GM12878 (cell line): ENCODE measurements around the gene STXBP3. TPM values are rescaled to one million over a fixed set of nuclear protein-coding genes. Genes with fewer than 3 reads are reported as not detected.

Source experiments
- ATAC-seq: fragments of 200-7000 bp; cut with Tn5 transposase; 3 replicates; pipeline ENCODE4 v1.9.1; 2020; ENCODE audit warnings: mild to moderate bottlenecking, moderate library complexity
- BruUV-seq: library from RNA; stranded (reverse); fragments of 400-500 nt; replicated peaks from 2 replicates; lab custom pipeline; 2021; lab: Mats Ljungman, UMichigan
- CTCF ChIA-PET: fragments of 300-600 bp; sonication (Branson Sonifier 250); formaldehyde crosslinking; extraction: SDS; loops from one replicate; lab custom pipeline; 2021; ENCODE audit warnings: inconsistent platforms; lab: Yijun Ruan, JAX
- POLR2A ChIA-PET: fragments of 350-600 bp; formaldehyde crosslinking; extraction: SDS; loops from one replicate; lab custom pipeline; 2021; ENCODE audit warnings: inconsistent platforms; lab: Charles Lee
- RAD21 ChIA-PET: fragments of 300-600 bp; sonication (Branson Sonifier 250); formaldehyde crosslinking; loops from one replicate; lab custom pipeline; 2023; ENCODE audit warnings: antibody characterized with exemption; ENCODE audit not compliant: unreplicated experiment; lab: Charles Lee
- SMC1A ChIA-PET: fragments of 300-600 bp; sonication (Branson Sonifier 250); formaldehyde crosslinking; loops from one replicate; lab custom pipeline; 2023; ENCODE audit not compliant: unreplicated experiment, uncharacterized antibody; lab: Charles Lee
- DNase-seq: peaks from one replicate; pipeline ENCODE4 v3.0.0-alpha.2; 2011; ENCODE audit warnings: low read depth, low spot score
- FAIRE-seq: peaks from 3 replicates; lab custom pipeline; 2011; peaks lifted over from hg19 to GRCh38; lab: Jason Lieb, UNC
- H2AFZ ChIP-seq: 2 replicates; pipeline ENCODE4 v1.6.0; 2011; ENCODE audit warnings: low read depth, low read length, control low read depth; ENCODE audit not compliant: control insufficient read depth
- H3K27ac ChIP-seq: 2 replicates; pipeline ENCODE4 v1.5.1; 2011; ENCODE audit warnings: control low read depth; ENCODE audit not compliant: control insufficient read depth, insufficient read depth
- H3K27me3 ChIP-seq, 2 experiments: replicated peaks in 1 of 2; 2 replicates each; pipeline versions ENCODE4 v1.6.0 to v1.6.1; 2011; ENCODE audit warnings: low read length in 1 of 2; ENCODE audit not compliant: control insufficient read depth in 2 of 2, insufficient read depth in 2 of 2
- H3K36me3 ChIP-seq, 2 experiments: 2 replicates each; pipeline ENCODE4 v1.5.1; 2011; ENCODE audit warnings: low read length in 1 of 2; ENCODE audit not compliant: control insufficient read depth in 2 of 2, insufficient read depth in 2 of 2
- H3K4me1 ChIP-seq: 2 replicates; pipeline ENCODE4 v1.6.1; 2011; ENCODE audit warnings: mild to moderate bottlenecking, low read length, moderate library complexity, mixed read lengths; ENCODE audit not compliant: control insufficient read depth, insufficient read depth
- H3K4me2 ChIP-seq: 2 replicates; pipeline ENCODE4 v1.6.0; 2011; ENCODE audit warnings: control low read depth; ENCODE audit not compliant: control insufficient read depth, insufficient read depth
- H3K4me3 ChIP-seq: fragments of 200-600 bp; sonication (generic); 2 replicates; pipeline ENCODE4 v1.5.1; 2016
- H3K79me2 ChIP-seq: 2 replicates; pipeline ENCODE4 v1.6.0; 2011; ENCODE audit warnings: low read length; ENCODE audit not compliant: control insufficient read depth, insufficient read depth
- H3K9ac ChIP-seq: 2 replicates; pipeline ENCODE4 v1.8.0; 2011; ENCODE audit warnings: low read length, control low read depth, mixed read lengths; ENCODE audit not compliant: control insufficient read depth, insufficient read depth
- H3K9me3 ChIP-seq: replicated peaks from 3 replicates; pipeline ENCODE4 v1.5.1; 2011; ENCODE audit warnings: mild to moderate bottlenecking, low read length; ENCODE audit not compliant: control insufficient read depth, insufficient read depth
- H4K20me1 ChIP-seq: 2 replicates; pipeline ENCODE4 v1.6.0; 2011; ENCODE audit not compliant: control insufficient read depth, insufficient read depth
- ASH2L ChIP-seq: fragments of 300-600, 200-600 bp; sonication (generic); IDR thresholded peaks from 2 replicates; pipeline ENCODE4 v1.6.1; 2017; ENCODE audit warnings: low read depth, mild to moderate bottlenecking, borderline replicate concordance
- FOS ChIP-seq: IDR thresholded peaks from 3 replicates; pipeline ENCODE4 v1.6.1; 2011; ENCODE audit warnings: borderline replicate concordance; ENCODE audit not compliant: insufficient read length; ENCODE audit errors: extremely low read depth
- IRF3 ChIP-seq: fragments of 450-650 bp; IDR thresholded peaks from 2 replicates; pipeline ENCODE4 v1.6.1; 2014; ENCODE audit warnings: mild to moderate bottlenecking
- NR2F1 ChIP-seq: fragments of 450-650 bp; conservative IDR thresholded peaks from 2 replicates; pipeline ENCODE4 v1.6.1; 2017; ENCODE audit warnings: mild to moderate bottlenecking
- WGBS: methylation state at CpG from one replicate; pipeline ENCODE4 v1.1.6; 2016; ENCODE audit warnings: low lambda C conversion rate; ENCODE audit not compliant: insufficient replicate concordance, insufficient coverage; ENCODE audit errors: missing lambda C conversion rate; 5-methylcytosine and 5-hydroxymethylcytosine counted together
- in situ Hi-C: fragments of 300-500 bp; cut with MboI; formaldehyde crosslinking; loops from 9 replicates; pipeline ENCODE4 v1.14.3; 2018; ENCODE audit warnings: mixed read lengths
- intact Hi-C: fragments of 100-400 bp; cut with micrococcal nuclease; formaldehyde crosslinking; loops from one replicate; pipeline ENCODE4 v1.14.2; 2022; ENCODE audit not compliant: unreplicated experiment
- polyA plus RNA-seq, 11 experiments: library from polyadenylated mRNA; depleted of rRNA in 4 of 11; unstranded in 6 of 11; stranded (reverse) in 5 of 11; fragments of >200 nt; fragmentation: Nextera tagmentation in 4 of 11; fragmentation: Illumina TruSeq in 1 of 11; extraction: Ambion mirVana in 4 of 11; extraction: Trizol in 1 of 11; gene quantifications; 1 replicate in 1 of 11; 2 replicates in 10 of 11; pipeline versions ENCODE4 v1.2.1 to v1.2.3, GENCODE V29; 2011 to 2016; ENCODE audit warnings: inconsistent platforms in 2 of 11, missing spikeins in 2 of 11, low read depth in 1 of 11
- total RNA-seq, 4 experiments: library from RNA; depleted of rRNA in 3 of 4; stranded (reverse); fragments of >200 nt in 3 of 4; fragmentation: Illumina TruSeq in 1 of 4; extraction: Trizol in 1 of 4; gene quantifications; 2 replicates each; pipeline versions ENCODE4 v1.2.1 to v1.2.3, GENCODE V29; 2013 to 2021

Gene STXBP3
- total and polyA plus RNA-seq, 10 of the 15 experiments (the other 5 are each of a cell fraction or from before 2014, with no cell fraction given), result 19.6 to 35.1 (median 27.3) TPM

DNA sequence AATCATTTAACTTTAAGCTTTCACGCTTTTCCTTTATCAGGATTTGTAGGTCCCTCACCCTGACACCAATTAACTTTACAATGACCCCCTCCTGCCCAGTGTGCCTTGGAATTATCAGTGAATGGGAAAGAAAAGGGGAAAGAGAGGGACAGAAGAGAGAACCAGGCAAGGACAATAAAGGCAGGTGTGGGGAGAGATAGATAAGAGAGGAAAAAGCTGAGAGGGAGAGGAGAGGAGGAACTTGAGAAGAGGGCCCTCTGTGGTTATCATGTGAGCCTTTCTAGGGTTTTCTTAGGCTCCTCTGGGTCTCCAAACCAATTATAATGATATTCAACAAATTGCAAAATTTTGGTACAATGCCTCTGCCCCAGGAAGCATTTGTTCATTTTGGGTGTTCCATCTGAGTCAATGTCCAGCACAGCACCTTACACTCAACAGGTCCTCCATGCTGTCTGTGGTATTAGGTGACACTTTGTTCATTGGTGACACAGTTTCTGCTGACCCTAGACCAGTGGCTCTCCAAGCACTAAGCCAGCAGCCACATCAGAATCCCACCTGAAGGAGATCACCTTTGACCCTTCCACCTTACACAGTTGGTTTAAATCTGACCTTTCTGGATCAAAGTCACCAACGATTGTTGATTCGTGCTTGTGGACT is 96.2 kb downstream of the STXBP3 start:
- H3K27ac ChIP-seq, result no peak overlapping the region
- H2AFZ ChIP-seq, result no peak overlapping the region
- H3K9me3 ChIP-seq, result no peaks in the 10 kb centered on the region
- ChIA-PET POLR2A (no interaction called here), CTCF (interaction anchor here (1.3 kb wide), 1 partner anchor 14 kb away, joined by 9 read pairs; no protein-coding TSS in a partner anchor), SMC1A (interaction anchor here (1.5 kb wide), 1 partner anchor 29 kb away, joined by 4 read pairs; no protein-coding TSS in a partner anchor), RAD21 (interaction anchor here (2.1 kb wide), 1 partner anchor 14 kb away, joined by 7 read pairs; no protein-coding TSS in a partner anchor)
- BruUV-seq, result no TSS peak
- ATAC-seq, result no peak
- H3K4me2 ChIP-seq, result no peak overlapping the region
- no peak for FAIRE-seq
- DNase-seq, result no peak
- H3K9ac ChIP-seq, result no peak overlapping the region
- TF ChIP-seq FOS (no peak), NR2F1 (no peak), ASH2L (no peak), IRF3 (no peak)
- WGBS, result 65% methylated on average over 3 of the region's 3 CpGs
- H3K4me3 ChIP-seq, result no peak overlapping the region
- no peaks in the 10 kb centered on the region for H3K36me3 ChIP-seq
- H4K20me1 ChIP-seq, result no peaks in the 10 kb centered on the region
- H3K27me3 ChIP-seq, result no peaks in the 10 kb centered on the region
- no peaks in the 10 kb centered on the region for H3K4me1 ChIP-seq
- intact Hi-C loops (no loop called here), in situ Hi-C loops (no loop called here)
- H3K79me2 ChIP-seq, result no peaks in the 10 kb centered on the region
